Tibial nerve (tissue), 4 donors: Measurements from ENCODE around the gene TPRN. TPM values are rescaled to one million over a fixed set of nuclear protein-coding genes. Genes with fewer than 3 reads are reported as not detected.

Experiments
- DNase-seq, 2 donors: peaks; one replicate each; pipeline ENCODE4 v3.0.0-alpha.2; 2019; ENCODE audit warnings: low spot score in 2 of 2
- H3K27ac ChIP-seq, 4 donors: fragments of 200-600 bp; sonication (generic) in 3 of 4; one replicate each; pipeline ENCODE4 v1.5.1; 2017 to 2019; ENCODE audit warnings: mild to moderate bottlenecking in 1 of 4
- H3K27me3 ChIP-seq, 2 donors: fragments of 200-600 bp; sonication (generic) in 1 of 2; one replicate each; pipeline versions ENCODE4 v1.5.1 to v1.6.0; 2017 to 2019
- H3K36me3 ChIP-seq, 3 donors: fragments of 200-600 bp; sonication (generic); one replicate each; pipeline ENCODE4 v1.5.1; 2018 to 2019
- H3K4me1 ChIP-seq, 4 donors: fragments of 200-600 bp; sonication (generic) in 3 of 4; one replicate each; pipeline ENCODE4 v1.5.1; 2017 to 2019
- H3K4me3 ChIP-seq, 4 donors: fragments of 200-600 bp; sonication (generic) in 3 of 4; one replicate each; pipeline ENCODE4 v1.5.1; 2017 to 2019; ENCODE audit warnings: mild to moderate bottlenecking in 1 of 4, moderate library complexity in 1 of 4
- H3K9me3 ChIP-seq, 4 donors: fragments of 200-600 bp; sonication (generic) in 3 of 4; one replicate each; pipeline ENCODE4 v1.5.1; 2017 to 2019
- EP300 ChIP-seq, 2 donors: sonication (generic); formaldehyde crosslinking; IDR thresholded peaks; one replicate each; pipeline ENCODE4 v1.6.1; 2017; ENCODE audit warnings: antibody characterized with exemption in 2 of 2, mild to moderate bottlenecking in 1 of 2
- POLR2A ChIP-seq, 2 donors: fragments of 450-650 bp; IDR thresholded peaks; one replicate each; pipeline ENCODE4 v1.6.1; 2017; ENCODE audit warnings: antibody characterized with exemption in 2 of 2, mild to moderate bottlenecking in 2 of 2, moderate library complexity in 2 of 2
- WGBS, 2 donors: methylation state at CpG; one replicate each; pipeline ENCODE4 v1.1.5; 2018; 5-methylcytosine and 5-hydroxymethylcytosine counted together
- total RNA-seq, 4 donors: library from RNA; depleted of rRNA; stranded (reverse); fragments of >200 nt; gene quantifications; one replicate each; pipeline ENCODE4 v1.1.0, GENCODE V29; 2016
- TF ChIP-seq, protein P1 (sequence below), 5 experiments: fragments of 200-600 bp in 3 of 5; fragments of 450-650 bp in 2 of 5; sonication (generic) in 3 of 5; IDR thresholded peaks; one replicate each; pipeline ENCODE4 v1.5.1; 2016 to 2019; ENCODE audit warnings: antibody characterized with exemption in 5 of 5, mild to moderate bottlenecking in 3 of 5, moderate library complexity in 2 of 5

The TPRN gene
- total RNA-seq, 4 donors from 2014 or later, result 6.8 to 12.3 (median 8.9) TPM

DNA sequence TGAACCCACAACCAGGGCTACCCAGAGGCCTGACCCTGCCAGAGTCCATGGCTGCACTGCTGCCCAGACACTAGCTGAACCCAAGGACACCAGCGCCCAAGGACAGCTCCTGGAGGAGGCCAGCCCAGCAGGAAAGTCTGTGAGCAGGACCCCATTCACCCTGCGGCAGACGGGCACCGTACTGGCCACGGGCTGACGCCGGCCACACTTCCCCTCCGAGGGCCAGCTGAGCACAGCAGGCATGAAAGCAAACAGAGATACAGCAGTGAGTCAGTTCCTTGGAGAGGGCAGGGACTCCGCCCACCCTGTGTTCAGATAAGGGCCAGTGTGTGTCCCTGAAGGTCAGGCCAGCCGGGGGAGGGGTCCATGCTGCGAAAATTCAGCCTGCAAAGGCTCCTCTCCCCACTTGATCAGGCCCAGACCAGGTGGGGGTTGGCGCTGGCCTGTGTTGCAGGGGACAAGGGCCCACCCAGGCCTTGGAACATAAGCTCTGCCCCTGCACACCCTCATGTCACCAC lies 18.3 kb upstream of the TPRN start:
- Histone ChIP-seq H3K9me3 (no peaks in the 10 kb centered on the region), H3K36me3 (peaks cover 0 to 32% (median 0%) of the 10 kb centered on the region in 3 donors)
- 69 to 82% methylated on average over 12 of the region's 12 CpGs for WGBS, 2 donors

DNA sequence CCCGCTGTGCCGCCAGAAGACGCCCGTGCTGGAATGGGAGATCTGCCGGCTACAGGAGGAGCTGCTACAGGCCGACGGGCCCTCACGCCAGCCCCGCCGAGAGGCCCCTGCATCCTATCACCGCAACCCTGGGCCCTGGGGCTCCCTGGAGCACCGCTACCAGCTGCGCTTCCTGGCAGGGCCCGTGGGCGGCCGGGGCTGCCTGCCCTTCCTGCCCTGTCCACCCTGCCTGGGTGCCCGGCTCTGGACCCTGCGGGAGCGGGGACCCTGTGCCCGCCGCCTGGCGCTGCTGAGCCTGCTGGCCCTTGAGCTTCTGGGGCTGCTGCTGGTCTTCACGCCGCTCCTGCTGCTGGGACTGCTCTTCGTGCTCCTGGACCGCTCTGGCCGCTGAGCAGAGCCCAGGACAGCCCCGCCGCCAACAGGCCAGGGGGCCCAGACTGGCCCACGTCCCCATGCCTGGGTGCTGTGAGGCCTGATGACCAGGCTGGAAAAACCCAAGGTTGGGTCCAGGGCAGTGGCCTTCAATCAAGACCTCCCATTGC lies 17.7 kb upstream of the TPRN start:
- H3K4me3 ChIP-seq, result peak overlapping the region in 2 of 4 donors; percentile 31 to 40
- no peak for DNase-seq
- H3K9me3 ChIP-seq, result no peaks in the 10 kb centered on the region
- H3K4me1 ChIP-seq, result peaks cover 0 to 61% (median 28%) of the 10 kb centered on the region in 4 donors
- TF ChIP-seq, protein P1, sequence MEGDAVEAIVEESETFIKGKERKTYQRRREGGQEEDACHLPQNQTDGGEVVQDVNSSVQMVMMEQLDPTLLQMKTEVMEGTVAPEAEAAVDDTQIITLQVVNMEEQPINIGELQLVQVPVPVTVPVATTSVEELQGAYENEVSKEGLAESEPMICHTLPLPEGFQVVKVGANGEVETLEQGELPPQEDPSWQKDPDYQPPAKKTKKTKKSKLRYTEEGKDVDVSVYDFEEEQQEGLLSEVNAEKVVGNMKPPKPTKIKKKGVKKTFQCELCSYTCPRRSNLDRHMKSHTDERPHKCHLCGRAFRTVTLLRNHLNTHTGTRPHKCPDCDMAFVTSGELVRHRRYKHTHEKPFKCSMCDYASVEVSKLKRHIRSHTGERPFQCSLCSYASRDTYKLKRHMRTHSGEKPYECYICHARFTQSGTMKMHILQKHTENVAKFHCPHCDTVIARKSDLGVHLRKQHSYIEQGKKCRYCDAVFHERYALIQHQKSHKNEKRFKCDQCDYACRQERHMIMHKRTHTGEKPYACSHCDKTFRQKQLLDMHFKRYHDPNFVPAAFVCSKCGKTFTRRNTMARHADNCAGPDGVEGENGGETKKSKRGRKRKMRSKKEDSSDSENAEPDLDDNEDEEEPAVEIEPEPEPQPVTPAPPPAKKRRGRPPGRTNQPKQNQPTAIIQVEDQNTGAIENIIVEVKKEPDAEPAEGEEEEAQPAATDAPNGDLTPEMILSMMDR (IDR thresholded peaks at IDR 0.05), result no peak
- TF ChIP-seq POLR2A (IDR thresholded peaks at IDR 0.05) (no peak), EP300 (IDR thresholded peaks at IDR 0.05) (no peak)
- WGBS, 2 donors, result 81 to 82% methylated on average over 8 to 29 of the region's 30 CpGs
- peak overlapping the region in 3 of 4 donors; percentile 76 to 83 (median 80) for H3K27ac ChIP-seq
- H3K36me3 ChIP-seq, result peaks cover 0 to 37% (median 0%) of the 10 kb centered on the region in 3 donors
- no peaks in the 10 kb centered on the region for H3K27me3 ChIP-seq

More for the DNA sequence above, 18.3 kb upstream of the TPRN start:
- peak overlapping the region in 2 of 4 donors; percentile 80 to 83 for H3K27ac ChIP-seq
- H3K4me1 ChIP-seq, result peaks cover 0 to 63% (median 30%) of the 10 kb centered on the region in 4 donors
- H3K27me3 ChIP-seq, result no peaks in the 10 kb centered on the region
- no peak overlapping the region for H3K4me3 ChIP-seq
- TF ChIP-seq EP300 (IDR thresholded peaks at IDR 0.05) (no peak), POLR2A (IDR thresholded peaks at IDR 0.05) (no peak)
- TF ChIP-seq, protein P1 (IDR thresholded peaks at IDR 0.05), result no peak
- no peak for DNase-seq

DNA sequence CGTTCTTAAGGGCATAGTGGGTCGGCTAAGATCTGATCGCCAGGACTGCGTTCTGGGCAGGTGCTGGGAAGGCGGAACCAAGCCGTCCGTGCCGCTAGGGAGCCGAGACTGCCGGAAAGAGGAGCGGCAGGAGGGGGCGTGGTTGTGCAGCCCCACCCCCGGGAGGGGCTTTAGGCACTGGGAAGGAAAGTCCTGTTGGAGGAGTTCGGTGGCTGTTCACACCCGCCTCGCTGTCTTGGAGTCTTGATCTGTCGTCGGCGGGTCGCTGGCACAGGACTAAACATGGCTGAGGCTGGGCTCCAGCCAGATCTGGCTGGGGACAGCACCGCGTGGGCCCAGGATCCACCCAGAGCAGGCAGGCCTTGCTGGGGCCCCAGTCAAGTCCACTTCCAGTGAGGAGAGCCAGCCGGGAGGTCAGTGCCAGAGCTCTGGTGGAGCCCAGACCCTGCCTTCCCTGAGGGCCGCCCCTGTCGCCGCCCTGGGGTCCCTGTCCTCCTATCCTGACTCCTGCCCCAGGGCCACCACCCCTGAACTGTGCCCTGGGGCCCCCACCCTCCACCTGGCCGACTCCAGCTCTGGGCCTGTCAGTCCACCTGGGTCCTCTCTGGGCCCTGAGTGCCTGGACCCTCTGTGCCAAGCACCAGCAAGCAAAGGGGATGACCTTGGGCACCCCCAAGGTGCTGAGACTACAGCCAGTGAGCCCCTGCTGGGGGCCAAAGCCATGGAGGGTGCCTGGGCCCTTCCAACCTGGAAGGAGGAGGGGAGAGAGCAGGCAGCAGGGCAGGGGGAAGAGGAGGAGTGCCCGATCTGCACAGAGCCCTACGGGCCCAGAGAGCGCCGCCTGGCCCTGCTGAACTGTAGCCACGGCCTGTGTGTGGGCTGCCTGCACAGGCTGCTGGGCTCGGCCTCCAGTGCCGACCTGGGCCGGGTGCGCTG lies 17.0 kb upstream of the TPRN start:
- H3K9me3 ChIP-seq, result no peaks in the 10 kb centered on the region
- H3K36me3 ChIP-seq, result peaks cover 0 to 37% (median 0%) of the 10 kb centered on the region in 3 donors
- peaks cover 0 to 55% (median 23%) of the 10 kb centered on the region in 4 donors for H3K4me1 ChIP-seq
- no peaks in the 10 kb centered on the region for H3K27me3 ChIP-seq
- H3K4me3 ChIP-seq, result peak overlapping the region in 2 of 4 donors; percentile 31 to 40
- H3K27ac ChIP-seq, result peak overlapping the region in 3 of 4 donors; percentile 76 to 83 (median 80)
- 52 to 65% methylated on average over 14 to 29 of the region's 36 CpGs for WGBS, 2 donors
- TF ChIP-seq, protein P1 (IDR thresholded peaks at IDR 0.05), result peak in 1 of 5 experiments; percentile 20
- TF ChIP-seq EP300 (IDR thresholded peaks at IDR 0.05), result peak in 1 of 2 donors; percentile 53
- TF ChIP-seq POLR2A (IDR thresholded peaks at IDR 0.05), result peak in 1 of 2 donors; percentile 29
- DNase-seq, result peak; percentile 43 to 48

DNA sequence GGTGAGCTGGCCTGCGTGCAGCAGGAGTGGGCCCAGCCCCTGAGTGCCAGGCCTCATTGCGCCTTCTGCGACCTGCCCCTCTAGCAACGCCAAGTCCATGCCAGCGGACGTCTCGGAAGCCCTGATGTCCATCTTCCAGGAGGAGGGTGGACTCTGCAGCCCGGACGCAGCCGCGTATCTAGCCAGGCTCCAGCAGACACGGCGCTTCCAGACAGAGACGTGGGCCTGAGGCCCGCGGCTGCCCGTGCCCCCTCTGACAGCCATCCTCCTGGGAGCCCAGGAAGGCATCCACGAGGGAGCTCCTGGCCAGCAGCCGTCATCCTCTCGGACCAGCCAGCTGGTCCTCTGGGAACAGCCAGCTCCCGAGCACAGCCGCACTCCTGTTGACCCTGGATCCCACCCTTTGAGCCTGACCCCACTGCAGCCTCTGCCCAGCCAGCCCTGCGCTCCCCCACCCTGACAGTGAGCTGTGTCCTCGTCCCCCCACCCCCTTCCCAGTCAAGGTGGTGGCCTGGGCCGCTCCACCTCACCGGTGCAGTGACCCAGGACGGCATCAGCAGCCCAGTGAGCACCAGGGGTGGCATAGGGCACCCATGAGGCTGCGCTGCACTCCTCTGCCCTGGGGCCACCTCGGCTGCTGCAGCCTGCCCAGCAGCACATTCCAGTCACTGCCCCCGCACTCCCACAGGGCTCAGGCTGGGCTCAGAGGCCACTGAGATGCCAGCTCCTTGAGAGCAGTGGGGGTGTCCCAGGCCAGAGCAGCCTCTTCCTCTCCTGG lies 15.8 kb upstream of the TPRN start:
- H3K9me3 ChIP-seq, result no peaks in the 10 kb centered on the region
- H3K27ac ChIP-seq, result peak overlapping the region in 3 of 4 donors; percentile 54 to 80 (median 76)
- H3K36me3 ChIP-seq, result peaks cover 0 to 37% (median 0%) of the 10 kb centered on the region in 3 donors
- H3K27me3 ChIP-seq, result no peaks in the 10 kb centered on the region
- H3K4me1 ChIP-seq, result peaks cover 0 to 47% (median 17%) of the 10 kb centered on the region in 4 donors
- 81 to 85% methylated on average over 16 to 19 of the region's 30 CpGs for WGBS, 2 donors
- no peak overlapping the region for H3K4me3 ChIP-seq
- DNase-seq, result no peak
- TF ChIP-seq EP300 (IDR thresholded peaks at IDR 0.05), result no peak
